ENCODE data around the gene DPP6. TPM values are rescaled to one million over a fixed set of nuclear protein-coding genes. Genes with fewer than 3 reads are reported as not detected.

The DPP6 gene
- polyA plus RNA-seq, 1 donor (not counting 4 experiments of a cell fraction or from before 2014, with no cell fraction given): not detected

GRCh38 chr7:154302380-154302779 lies 250.2 kb downstream of the DPP6 start:
- no peaks in the 10 kb centered on the region for H3K79me2 ChIP-seq (ENCODE audit: control insufficient read depth, insufficient read depth, low read length)
- no peak for FAIRE-seq
- dilution Hi-C loops (cut with MboI; ENCODE audit: extremely low pct_ligation_motif_present, low sequenced_read_pairs): no loop called here

GRCh38 chr7:154304231-154304630 lies 252.0 kb downstream of the DPP6 start:
- Histone ChIP-seq H3K79me2 (ENCODE audit: control insufficient read depth, insufficient read depth, low read length) (no peaks in the 10 kb centered on the region), H3K36me3 (ENCODE audit: control insufficient read depth in 2 of 2, extremely low read depth in 1 of 2, insufficient read depth in 2 of 2, low read length in 2 of 2) (no peaks in the 10 kb centered on the region), H3K4me3 (ENCODE audit: control insufficient read depth in 2 of 3, extremely low read depth in 1 of 3, insufficient read depth in 2 of 3, low read depth in 1 of 3, low read length in 3 of 3) (no peak overlapping the region), H4K20me1 (ENCODE audit: control insufficient read depth, extremely low read depth, insufficient read depth, low read length) (no peaks in the 10 kb centered on the region), H3K4me2 (ENCODE audit: control insufficient read depth, extremely low read depth, insufficient read depth, low read depth, low read length) (no peak overlapping the region), H3K27me3 (ENCODE audit: control insufficient read depth, extremely low read depth, insufficient read depth, low read length) (no peaks in the 10 kb centered on the region), H2AFZ (ENCODE audit: control insufficient read depth, low read length) (no peak overlapping the region), H3K9ac (ENCODE audit: control insufficient read depth, extremely low read depth, insufficient read depth, low read length) (no peak overlapping the region), H3K27ac (ENCODE audit: control insufficient read depth, insufficient read depth, low read length) (no peak overlapping the region), H3K9me3 (ENCODE audit: control insufficient read depth, low read depth, low read length) (peaks cover 5% of the 10 kb centered on the region), H3K4me1 (ENCODE audit: control insufficient read depth, extremely low read depth, insufficient read depth, low read length) (no peaks in the 10 kb centered on the region), H3K9me1 (ENCODE audit: control insufficient read depth, extremely low read depth, insufficient read depth, low read length) (no peaks in the 10 kb centered on the region)
- FAIRE-seq: no peak
- dilution Hi-C loops (cut with MboI; ENCODE audit: extremely low pct_ligation_motif_present, low sequenced_read_pairs): no loop called here
- DNase-seq (ENCODE audit: low read depth, low spot score): no peak
- TF ChIP-seq CTCF (optimal IDR thresholded peaks at IDR 0.05 in 1 of 3, IDR thresholded peaks at IDR 0.05 in 1 of 3, conservative IDR thresholded peaks at IDR 0.05 in 1 of 3; ENCODE audit: extremely low read depth in 1 of 3, insufficient read depth in 2 of 3, low read length in 3 of 3) (no peak), EZH2 (IDR thresholded peaks at IDR 0.05; ENCODE audit: low read length) (no peak)

More at GRCh38 chr7:154302380-154302779, 250.2 kb downstream of the DPP6 start:
- no peak overlapping the region for H2AFZ ChIP-seq (ENCODE audit: control insufficient read depth, low read length)
- no peaks in the 10 kb centered on the region for H4K20me1 ChIP-seq (ENCODE audit: control insufficient read depth, extremely low read depth, insufficient read depth, low read length)
- H3K27me3 ChIP-seq (ENCODE audit: control insufficient read depth, extremely low read depth, insufficient read depth, low read length): no peaks in the 10 kb centered on the region
- H3K4me1 ChIP-seq (ENCODE audit: control insufficient read depth, extremely low read depth, insufficient read depth, low read length): no peaks in the 10 kb centered on the region
- H3K9ac ChIP-seq (ENCODE audit: control insufficient read depth, extremely low read depth, insufficient read depth, low read length): no peak overlapping the region
- no peaks in the 10 kb centered on the region for H3K9me1 ChIP-seq (ENCODE audit: control insufficient read depth, extremely low read depth, insufficient read depth, low read length)
- H3K36me3 ChIP-seq (ENCODE audit: control insufficient read depth in 2 of 2, extremely low read depth in 1 of 2, insufficient read depth in 2 of 2, low read length in 2 of 2): no peaks in the 10 kb centered on the region
- no peak overlapping the region for H3K4me2 ChIP-seq (ENCODE audit: control insufficient read depth, extremely low read depth, insufficient read depth, low read depth, low read length)
- TF ChIP-seq EZH2 (IDR thresholded peaks at IDR 0.05; ENCODE audit: low read length) (no peak), CTCF (optimal IDR thresholded peaks at IDR 0.05 in 1 of 3, IDR thresholded peaks at IDR 0.05 in 1 of 3, conservative IDR thresholded peaks at IDR 0.05 in 1 of 3; ENCODE audit: extremely low read depth in 1 of 3, insufficient read depth in 2 of 3, low read length in 3 of 3) (no peak)
- no peak overlapping the region for H3K4me3 ChIP-seq (ENCODE audit: control insufficient read depth in 2 of 3, extremely low read depth in 1 of 3, insufficient read depth in 2 of 3, low read depth in 1 of 3, low read length in 3 of 3)
- no peak overlapping the region for H3K27ac ChIP-seq (ENCODE audit: control insufficient read depth, insufficient read depth, low read length)
- DNase-seq (ENCODE audit: low read depth, low spot score): no peak
- H3K9me3 ChIP-seq (ENCODE audit: control insufficient read depth, low read depth, low read length): peaks cover 5% of the 10 kb centered on the region

All from keratinocyte (primary cell).